Progenitor cell of endocrine pancreas (in vitro differentiated cells): Measurements from ENCODE around the gene FBXL2. TPM values are rescaled to one million over a fixed set of nuclear protein-coding genes. Genes with fewer than 3 reads are reported as not detected.

Source experiments
- DNase-seq: peaks from one replicate; pipeline ENCODE4 v3.0.0; 2021; ENCODE audit warnings: low spot score; ENCODE audit not compliant: unreplicated experiment
- H3K27ac Mint-ChIP-seq: 2 replicates; pipeline ENCODE4 v1.8.0; 2021; ENCODE audit warnings: mild to moderate bottlenecking, moderate library complexity, mixed read lengths
- H3K27me3 Mint-ChIP-seq: 2 replicates; pipeline ENCODE4 v1.8.0; 2021; ENCODE audit warnings: mixed read lengths
- H3K36me3 Mint-ChIP-seq: 2 replicates; pipeline ENCODE4 v1.8.0; 2022; ENCODE audit warnings: mixed read lengths; ENCODE audit not compliant: insufficient read depth
- H3K4me1 Mint-ChIP-seq: 2 replicates; pipeline ENCODE4 v1.8.0; 2021; ENCODE audit warnings: low read depth, mixed read lengths
- H3K4me3 Mint-ChIP-seq: 2 replicates; pipeline ENCODE4 v1.8.0; 2021; ENCODE audit warnings: low read depth, mild to moderate bottlenecking, moderate library complexity, mixed read lengths
- H3K9me3 Mint-ChIP-seq: 2 replicates; pipeline ENCODE4 v1.8.0; 2021; ENCODE audit warnings: low read depth, mixed read lengths
- CTCF ChIP-seq: fragments of 200-600 bp; sonication (generic); IDR thresholded peaks from one replicate; pipeline ENCODE4 v1.5.0; 2021; ENCODE audit warnings: antibody characterized with exemption, mild to moderate bottlenecking; ENCODE audit not compliant: unreplicated experiment
- total RNA-seq: library from RNA; stranded (reverse); gene quantifications from 2 replicates; pipeline ENCODE4 v1.2.1, GENCODE V29; 2021

Gene FBXL2
- total RNA-seq, 1 donor from 2014 or later = 23.9 TPM

DNA sequence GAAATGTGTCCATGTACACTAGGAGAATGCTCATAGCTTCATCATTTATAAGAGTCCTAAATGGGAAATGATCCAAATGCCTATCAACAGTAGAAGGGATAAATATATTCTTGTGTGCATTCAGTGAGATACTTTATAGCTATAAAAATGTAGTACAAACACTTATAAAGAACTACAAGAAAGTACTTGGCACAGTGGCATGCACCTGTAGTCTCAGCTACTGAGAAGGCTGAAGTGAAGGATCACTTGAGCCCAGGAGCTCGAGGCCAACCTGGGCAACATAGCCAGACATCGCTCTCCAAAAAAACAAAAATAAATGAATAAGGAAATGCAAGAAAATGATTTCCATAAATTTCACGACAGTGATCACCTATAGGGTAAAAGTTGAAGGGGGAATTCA is 3.6 kb upstream of the FBXL2 start:
- Mint-ChIP-seq H3K4me1 (peaks cover 8% of the 10 kb centered on the region), H3K4me3 (no peak overlapping the region), H3K36me3 (no peaks in the 10 kb centered on the region), H3K9me3 (no peaks in the 10 kb centered on the region), H3K27ac (no peak overlapping the region), H3K27me3 (no peaks in the 10 kb centered on the region)
- TF ChIP-seq CTCF = no peak
- no peak for DNase-seq

DNA sequence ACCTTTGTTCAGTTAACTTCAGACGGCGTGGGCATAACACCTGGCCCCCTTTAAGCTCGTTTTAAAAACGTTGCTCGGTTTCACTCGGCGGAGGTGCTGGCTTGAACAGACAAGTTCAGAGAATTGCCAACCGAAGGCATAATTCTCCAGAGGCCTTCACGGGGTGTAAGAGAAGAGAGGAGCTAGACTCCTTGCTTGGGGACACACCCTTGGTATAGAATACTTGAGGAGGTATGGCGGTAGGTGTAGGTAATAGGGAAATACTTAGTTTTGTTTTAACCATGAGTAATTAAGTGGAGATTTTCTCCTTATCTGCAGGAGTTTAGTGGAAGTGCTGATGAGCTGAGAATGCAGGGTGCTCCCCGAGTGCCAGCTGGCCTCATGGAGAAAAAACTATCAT is 921 bp downstream of the FBXL2 start:
- Mint-ChIP-seq H3K9me3 (peaks cover 3% of the 10 kb centered on the region), H3K27ac (peak overlapping the region; percentile 86), H3K27me3 (no peaks in the 10 kb centered on the region), H3K36me3 (peaks cover 9% of the 10 kb centered on the region), H3K4me1 (peaks cover 11% of the 10 kb centered on the region), H3K4me3 (peak overlapping the region; percentile 85)
- DNase-seq = no peak
- TF ChIP-seq CTCF = no peak

DNA sequence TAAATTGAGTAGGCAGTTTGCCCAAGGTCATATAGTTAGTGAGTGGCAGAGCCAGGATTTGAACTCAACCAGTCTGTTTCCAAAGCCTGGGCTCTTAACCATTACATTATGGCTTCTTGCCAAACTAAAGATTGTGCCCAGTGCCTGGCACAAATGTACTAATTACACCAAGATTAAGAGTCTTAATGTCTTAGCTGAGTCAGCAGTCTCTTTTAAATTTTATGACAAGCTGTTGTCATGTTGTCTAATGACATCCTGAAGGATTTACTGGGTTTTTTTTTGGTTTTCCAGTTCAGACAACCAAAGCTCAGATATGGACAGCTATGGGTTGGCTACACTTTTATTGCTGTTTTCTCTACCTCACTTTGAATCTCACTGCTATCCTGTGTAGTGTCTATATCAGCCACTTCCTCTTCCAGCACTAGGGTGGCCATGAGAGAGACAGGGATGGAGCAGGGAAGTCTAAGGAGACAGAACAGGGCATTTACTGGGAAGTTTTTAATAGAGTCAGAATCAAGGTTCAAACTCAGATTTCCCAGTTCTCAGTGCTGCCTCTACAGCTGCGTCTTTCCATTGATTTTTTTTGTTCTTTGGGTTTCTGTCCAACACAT is 10.5 kb downstream of the FBXL2 start:
- no peak for DNase-seq
- TF ChIP-seq CTCF = no peak
- Mint-ChIP-seq H3K9me3 (peaks cover 27% of the 10 kb centered on the region), H3K27me3 (no peaks in the 10 kb centered on the region), H3K4me3 (no peak overlapping the region), H3K36me3 (peaks cover 23% of the 10 kb centered on the region), H3K4me1 (no peaks in the 10 kb centered on the region), H3K27ac (no peak overlapping the region)

DNA sequence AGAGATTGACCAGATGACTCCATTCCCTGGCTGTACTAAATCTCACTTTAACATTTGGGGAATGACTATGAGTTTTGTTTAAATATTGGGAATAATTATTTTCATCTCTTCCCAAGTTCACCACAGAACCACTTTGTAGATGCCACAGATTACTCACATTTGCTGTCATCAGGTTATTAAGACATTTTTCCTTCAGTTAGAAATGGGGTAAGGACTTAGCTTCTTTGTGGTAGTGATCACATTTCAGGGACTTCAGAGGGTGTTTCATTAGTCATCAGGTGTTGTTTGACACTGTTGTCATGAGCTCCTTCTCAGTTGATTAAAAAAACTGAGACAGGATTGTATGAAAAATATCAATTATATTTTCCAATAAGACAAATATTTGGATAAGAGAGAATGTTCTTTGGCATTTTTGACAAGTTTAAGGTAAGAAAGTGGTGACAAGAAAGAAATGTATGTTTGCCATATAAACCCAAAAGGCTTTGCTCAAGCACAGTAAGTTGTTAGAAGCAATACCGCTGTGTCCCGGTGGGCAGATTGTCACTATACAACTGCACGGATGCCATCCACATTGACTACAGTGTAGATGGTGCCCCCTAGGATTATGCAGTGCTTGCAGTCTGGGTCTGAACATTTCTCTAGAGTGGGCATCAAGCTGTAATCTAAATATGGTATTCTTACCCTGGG is 22.3 kb downstream of the FBXL2 start:
- no peak for DNase-seq
- Mint-ChIP-seq H3K27ac (no peak overlapping the region), H3K36me3 (peaks cover 13% of the 10 kb centered on the region), H3K27me3 (no peaks in the 10 kb centered on the region), H3K4me3 (no peak overlapping the region), H3K9me3 (peaks cover 8% of the 10 kb centered on the region), H3K4me1 (no peaks in the 10 kb centered on the region)
- TF ChIP-seq CTCF = no peak

- Mint-ChIP-seq H3K36me3 (peaks cover 17% of the 10 kb centered on the region), H3K27ac (no peak overlapping the region), H3K4me3 (no peak overlapping the region), H3K27me3 (no peaks in the 10 kb centered on the region), H3K4me1 (peaks cover 3% of the 10 kb centered on the region), H3K9me3 (peaks cover 10% of the 10 kb centered on the region)
- no peak for TF ChIP-seq CTCF
- DNase-seq = no peak
Observed at GRCh38 chr3:33312361-33312760, 35.1 kb downstream of the FBXL2 start.
